IPS DF 6.9 (cell line): ENCODE measurements around the gene CHST10.

Experiments
- DNase-seq: peaks from one replicate; pipeline ENCODE4 v3.0.0-alpha.2; 2013; ENCODE audit warnings: low read depth, low spot score
- H3K27ac ChIP-seq: one replicate; pipeline ENCODE4 v1.5.1; 2013; ENCODE audit warnings: low read length, control low read depth
- H3K27me3 ChIP-seq: 2 replicates; pipeline ENCODE4 v1.6.1; 2013; ENCODE audit warnings: mild to moderate bottlenecking, low read length; ENCODE audit not compliant: control insufficient read depth, insufficient read depth
- H3K36me3 ChIP-seq: 2 replicates; pipeline ENCODE4 v1.6.1; 2013; ENCODE audit warnings: low read length; ENCODE audit not compliant: control insufficient read depth, insufficient read depth
- H3K4me1 ChIP-seq: 2 replicates; pipeline ENCODE4 v1.6.1; 2013; ENCODE audit warnings: low read length; ENCODE audit not compliant: control insufficient read depth, insufficient read depth
- H3K4me3 ChIP-seq: 2 replicates; pipeline ENCODE4 v1.5.1; 2013; ENCODE audit warnings: mild to moderate bottlenecking, low read length
- H3K9me3 ChIP-seq: 2 replicates; pipeline ENCODE4 v1.6.1; 2013; ENCODE audit warnings: low read length, inconsistent platforms; ENCODE audit not compliant: control insufficient read depth, insufficient read depth
- WGBS: extraction: QIAGEN DNeasy Blood & Tissue Kit; methylation state at CpG from one replicate; pipeline ENCODE4 v1.1.7; 2013; ENCODE audit warnings: mixed read lengths, missing lambda C conversion rate; ENCODE audit not compliant: insufficient read length, insufficient coverage; 5-methylcytosine and 5-hydroxymethylcytosine counted together

Gene CHST10

DNA sequence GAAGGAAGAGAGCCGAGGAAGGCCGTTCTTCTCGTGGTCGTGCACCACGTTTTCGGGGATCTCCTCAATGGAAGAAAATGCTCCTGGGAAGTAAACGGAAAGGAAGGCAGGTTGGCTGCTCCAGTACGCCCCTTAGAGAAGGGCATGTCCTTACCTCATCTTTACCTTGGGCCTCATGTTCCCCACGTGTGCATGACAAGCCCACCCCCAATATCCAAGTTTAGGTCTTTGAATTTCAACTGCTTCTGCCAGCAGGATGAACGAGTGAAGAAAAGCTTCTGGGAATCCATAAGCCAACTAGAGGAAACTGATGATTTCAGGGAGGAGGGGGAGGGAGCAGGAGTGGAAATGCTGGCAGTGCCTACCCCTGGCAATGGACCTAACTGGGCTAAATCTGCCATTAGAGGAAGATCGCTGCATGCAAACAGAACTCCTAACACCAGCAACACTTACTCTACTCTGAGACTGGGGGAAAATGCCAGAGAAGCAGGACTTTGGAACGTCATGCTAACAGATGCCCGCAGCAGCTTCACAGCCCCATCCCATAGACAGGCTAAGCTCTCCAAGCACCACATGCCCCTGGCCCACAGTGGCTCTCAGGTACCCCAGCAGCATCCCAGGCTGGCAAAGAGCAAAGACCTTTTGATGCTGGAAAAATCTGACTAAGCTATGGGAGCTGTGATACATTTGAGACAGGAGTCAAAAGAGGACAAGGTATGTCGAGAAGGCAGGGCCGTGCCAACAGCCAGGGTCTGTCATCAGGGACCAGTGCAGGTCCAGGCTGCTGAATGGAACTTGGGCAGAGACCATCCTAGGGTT is 21.7 kb downstream of the CHST10 start:
- Histone ChIP-seq H3K4me1 (no peaks in the 10 kb centered on the region), H3K27ac (no peak overlapping the region), H3K27me3 (no peaks in the 10 kb centered on the region), H3K9me3 (no peaks in the 10 kb centered on the region), H3K4me3 (no peak overlapping the region), H3K36me3 (peaks cover 27% of the 10 kb centered on the region)
- no CpG with 5 or more reads among the region's 15 CpGs for WGBS
- DNase-seq: no peak

DNA sequence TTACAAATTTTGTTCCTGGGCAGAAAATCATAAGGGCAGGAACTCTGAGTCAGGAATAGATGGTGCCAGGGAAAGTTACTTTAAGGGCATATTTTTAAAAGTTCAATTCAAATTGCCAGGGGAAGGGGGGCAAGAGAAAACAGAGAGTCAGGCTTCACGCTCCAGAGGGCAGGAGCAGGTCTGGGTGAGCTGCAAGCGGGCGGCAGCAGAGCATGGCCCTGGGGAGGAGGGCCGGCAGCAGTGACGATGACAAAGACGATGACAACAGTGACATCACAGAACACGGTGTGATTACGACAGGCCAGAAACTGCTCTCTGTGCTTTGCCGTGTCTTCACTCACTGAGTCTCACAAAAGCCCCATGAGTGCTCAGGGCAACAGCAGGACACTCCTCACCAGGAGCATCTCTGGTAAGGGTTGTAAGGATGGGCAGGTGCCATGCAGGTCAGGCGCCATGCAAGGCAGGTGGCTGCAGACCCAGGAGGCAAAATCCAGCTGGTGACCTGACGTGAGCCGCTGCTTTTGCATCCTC is 23.3 kb downstream of the CHST10 start:
- no peaks in the 10 kb centered on the region for H3K4me1 ChIP-seq
- no peak for DNase-seq
- no peaks in the 10 kb centered on the region for H3K9me3 ChIP-seq
- H3K27ac ChIP-seq: no peak overlapping the region
- no CpG with 5 or more reads among the region's 12 CpGs for WGBS
- peaks cover 27% of the 10 kb centered on the region for H3K36me3 ChIP-seq
- no peak overlapping the region for H3K4me3 ChIP-seq
- no peaks in the 10 kb centered on the region for H3K27me3 ChIP-seq

DNA sequence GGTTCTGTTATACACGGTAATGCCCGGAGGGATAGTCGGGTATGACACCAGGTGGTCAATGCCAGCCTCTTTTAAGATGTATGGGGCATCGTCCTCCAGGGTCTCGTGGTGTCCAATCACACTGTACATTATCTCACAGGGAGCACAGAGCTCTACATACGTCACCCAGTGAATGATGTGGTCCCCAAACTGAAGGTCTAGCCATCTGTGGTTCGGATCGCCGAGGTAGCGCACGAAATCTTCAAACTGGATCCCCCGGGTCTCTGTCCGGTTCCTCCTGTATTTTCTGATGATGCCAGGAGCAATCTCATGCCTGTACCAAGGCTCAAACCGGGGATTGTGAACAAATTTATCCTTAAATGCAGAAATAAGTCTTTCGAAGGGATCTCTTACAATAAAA is 24.1 kb downstream of the CHST10 start:
- WGBS: no CpG with 5 or more reads among the region's 15 CpGs
- Histone ChIP-seq H3K27ac (no peak overlapping the region), H3K36me3 (peaks cover 27% of the 10 kb centered on the region), H3K4me3 (no peak overlapping the region), H3K4me1 (no peaks in the 10 kb centered on the region), H3K27me3 (no peaks in the 10 kb centered on the region), H3K9me3 (no peaks in the 10 kb centered on the region)
- no peak for DNase-seq

DNA sequence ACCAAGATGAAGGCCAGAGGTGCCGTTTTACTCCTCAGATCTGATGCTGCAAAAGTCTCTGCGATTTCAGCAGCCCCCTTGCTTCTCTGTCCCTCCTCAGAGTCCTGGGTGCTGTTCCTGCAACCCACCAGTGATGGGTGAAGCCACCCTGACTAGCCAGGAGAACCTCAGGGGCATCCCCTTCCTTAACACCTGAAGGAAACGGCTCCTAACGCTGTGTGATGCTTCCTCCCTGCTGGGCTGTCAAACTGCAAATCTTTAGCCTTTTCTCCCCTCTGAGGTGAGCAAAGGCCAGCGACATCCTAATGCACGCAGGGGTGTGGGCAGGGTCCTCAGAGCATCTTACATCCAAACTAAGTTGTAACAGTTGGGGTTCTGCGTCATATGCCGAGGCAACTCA is 24.8 kb downstream of the CHST10 start:
- WGBS: no CpG with 5 or more reads among the region's 8 CpGs
- DNase-seq: no peak
- H3K9me3 ChIP-seq: no peaks in the 10 kb centered on the region
- peaks cover 27% of the 10 kb centered on the region for H3K36me3 ChIP-seq
- no peaks in the 10 kb centered on the region for H3K4me1 ChIP-seq
- no peak overlapping the region for H3K4me3 ChIP-seq
- H3K27me3 ChIP-seq: no peaks in the 10 kb centered on the region
- no peak overlapping the region for H3K27ac ChIP-seq

DNA sequence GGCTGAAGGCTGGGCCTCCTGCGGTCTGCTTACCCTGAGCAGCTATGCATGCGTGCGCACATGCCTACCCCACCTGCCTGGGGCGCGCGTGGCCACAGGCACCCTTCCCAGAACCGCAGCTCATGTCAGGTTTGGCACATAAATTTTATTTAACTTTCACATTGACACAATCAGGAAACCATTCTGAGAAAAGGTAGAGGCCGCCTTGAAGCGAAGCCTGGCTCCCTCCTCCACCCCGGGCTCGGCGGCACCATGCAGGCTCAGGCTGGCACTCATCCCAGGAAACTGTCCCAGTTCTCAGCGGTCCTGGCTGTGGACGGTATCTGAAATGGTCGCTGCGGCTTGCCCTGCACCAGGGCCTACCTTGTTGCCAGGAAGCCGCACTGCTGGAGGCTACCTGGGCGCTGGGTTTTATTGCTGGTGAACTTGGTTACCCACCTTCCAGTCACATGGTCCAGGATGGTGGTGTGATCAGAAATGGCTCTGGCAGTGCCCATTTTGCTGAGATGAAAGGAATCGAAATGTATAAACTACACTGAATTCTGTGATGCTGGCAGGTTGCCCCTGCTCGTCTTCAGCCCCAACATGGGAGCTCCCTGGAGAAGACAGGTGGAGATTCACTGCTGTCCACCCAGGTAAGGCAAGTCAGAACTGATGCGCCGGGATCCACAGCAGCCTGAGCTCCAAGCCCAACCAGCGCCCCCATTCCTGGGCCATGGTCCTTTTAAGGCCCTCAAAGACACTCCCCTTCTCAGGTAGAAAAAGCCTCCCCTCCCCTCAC is 25.5 kb downstream of the CHST10 start:
- no peaks in the 10 kb centered on the region for H3K27me3 ChIP-seq
- H3K27ac ChIP-seq: no peak overlapping the region
- peaks cover 25% of the 10 kb centered on the region for H3K36me3 ChIP-seq
- no peaks in the 10 kb centered on the region for H3K9me3 ChIP-seq
- no peak for DNase-seq
- H3K4me1 ChIP-seq: no peaks in the 10 kb centered on the region
- no peak overlapping the region; the same call in 1 of the 2 replicates for H3K4me3 ChIP-seq
- WGBS: no CpG with 5 or more reads among the region's 23 CpGs

DNA sequence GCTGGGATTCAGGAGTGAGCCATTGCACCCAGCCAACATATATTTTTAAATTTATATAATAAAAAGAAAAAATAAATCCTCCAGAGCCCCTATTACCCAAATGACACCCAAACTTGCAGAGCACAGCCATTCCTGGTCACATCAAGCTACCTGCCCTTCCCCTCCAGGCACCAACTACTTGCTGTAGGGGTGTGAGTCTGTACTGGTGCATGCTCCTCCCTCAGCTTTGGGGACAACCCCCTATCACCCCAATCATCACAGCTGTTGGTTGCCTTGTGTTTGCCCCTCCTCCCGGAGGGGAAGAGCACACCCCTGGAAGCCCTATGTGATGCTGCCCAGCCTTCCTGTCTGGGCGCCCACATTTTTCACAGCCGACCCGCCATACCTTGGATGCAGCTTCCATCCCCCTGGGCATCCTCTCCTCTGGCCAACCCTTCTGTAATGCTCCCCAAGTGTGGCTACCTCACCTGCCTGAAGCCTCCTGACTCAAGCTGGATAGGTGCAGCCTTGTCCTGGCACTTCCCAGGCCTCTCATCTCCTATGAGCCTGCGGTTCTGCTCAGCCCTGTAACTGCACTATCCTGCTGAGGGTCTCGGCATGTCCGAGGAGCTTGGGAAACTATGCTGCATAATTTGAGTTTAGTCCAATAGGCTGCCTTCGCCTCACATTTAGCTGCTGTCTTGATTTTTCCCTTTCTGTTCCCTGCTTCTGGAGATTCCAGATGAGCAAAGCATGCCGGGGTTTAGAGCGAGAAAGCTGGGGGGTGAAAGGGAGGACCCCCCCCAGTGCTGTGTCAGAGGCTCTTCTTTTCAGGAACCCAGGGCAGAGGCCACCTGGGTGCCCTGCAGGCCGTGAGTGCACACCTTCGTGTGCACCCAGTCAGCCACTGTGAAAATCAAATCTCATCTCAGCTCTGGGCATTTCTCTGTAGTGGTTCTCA is 27.2 kb downstream of the CHST10 start:
- no peaks in the 10 kb centered on the region for H3K27me3 ChIP-seq
- no peak for DNase-seq
- H3K27ac ChIP-seq: no peak overlapping the region
- no CpG with 5 or more reads among the region's 12 CpGs for WGBS
- peaks cover 22% of the 10 kb centered on the region for H3K36me3 ChIP-seq
- no peaks in the 10 kb centered on the region for H3K4me1 ChIP-seq
- H3K9me3 ChIP-seq: no peaks in the 10 kb centered on the region
- H3K4me3 ChIP-seq: no peak overlapping the region

DNA sequence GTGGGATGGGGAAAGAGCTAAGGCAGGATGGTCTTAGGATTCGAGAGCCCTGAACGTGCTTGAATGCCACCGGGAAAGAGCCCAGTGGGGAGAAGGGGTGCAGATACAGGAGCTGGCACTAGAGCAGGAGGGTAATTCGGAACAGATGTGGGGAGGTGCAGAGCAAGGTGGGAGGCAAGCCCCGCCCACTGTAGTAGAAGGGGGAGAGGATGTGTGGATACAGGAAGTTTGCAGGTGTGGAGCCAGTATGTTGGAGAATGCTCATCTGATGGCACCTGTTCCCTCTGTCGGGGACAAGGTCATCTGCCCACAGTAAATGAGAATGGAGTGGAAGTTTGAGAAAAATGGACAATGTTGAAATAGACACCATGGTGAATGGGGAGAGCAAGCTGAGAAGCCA is 28.8 kb downstream of the CHST10 start:
- H3K27me3 ChIP-seq: no peaks in the 10 kb centered on the region
- peaks cover 18% of the 10 kb centered on the region for H3K36me3 ChIP-seq
- no peak overlapping the region for H3K4me3 ChIP-seq
- H3K27ac ChIP-seq: no peak overlapping the region
- WGBS: no CpG with 5 or more reads among the region's 6 CpGs
- no peaks in the 10 kb centered on the region for H3K4me1 ChIP-seq
- no peaks in the 10 kb centered on the region for H3K9me3 ChIP-seq
- DNase-seq: no peak

DNA sequence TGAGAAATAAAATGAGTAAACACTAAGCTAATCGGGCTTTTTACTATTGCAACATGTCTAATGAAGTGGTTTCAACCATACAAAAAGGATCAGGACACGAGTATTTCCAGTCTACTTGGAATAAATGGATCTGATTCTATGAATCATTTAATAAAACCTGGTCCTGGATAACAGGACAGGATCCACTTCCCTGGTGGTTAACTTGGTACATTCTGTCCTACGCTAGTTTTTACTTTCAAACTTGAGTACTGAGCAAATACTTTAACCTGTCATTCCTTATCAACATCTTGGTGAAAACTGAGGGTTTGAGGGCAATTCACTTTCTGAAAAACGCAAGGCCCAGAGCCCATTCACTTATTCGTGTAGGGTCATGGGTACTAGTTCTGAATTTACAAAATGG is 33.5 kb downstream of the CHST10 start:
- H3K27ac ChIP-seq: no peak overlapping the region
- no peaks in the 10 kb centered on the region for H3K36me3 ChIP-seq
- H3K27me3 ChIP-seq: no peaks in the 10 kb centered on the region
- H3K4me3 ChIP-seq: no peak overlapping the region
- no peak for DNase-seq
- H3K9me3 ChIP-seq: no peaks in the 10 kb centered on the region
- H3K4me1 ChIP-seq: no peaks in the 10 kb centered on the region
- no CpG with 5 or more reads among the region's 5 CpGs for WGBS

DNA sequence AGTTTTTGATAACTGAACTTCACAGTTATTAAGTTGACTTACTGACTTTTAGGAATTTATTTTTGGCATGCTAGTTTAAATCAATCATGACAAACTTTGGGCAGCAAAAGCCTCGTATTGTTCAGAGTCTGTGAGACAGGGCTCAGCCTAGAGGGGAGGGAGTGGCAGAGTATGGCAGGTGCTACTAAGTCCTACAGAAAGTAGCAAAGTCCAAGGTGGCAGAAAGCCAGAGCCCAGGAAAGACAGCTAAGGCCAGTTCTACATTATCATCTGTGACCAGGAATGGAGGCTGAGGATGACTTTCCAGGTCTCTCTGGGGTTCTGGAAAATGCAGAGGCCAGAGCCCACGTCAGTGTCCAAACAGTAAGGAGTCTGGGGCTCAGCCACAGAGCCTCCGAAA is 34.2 kb downstream of the CHST10 start:
- no CpG with 5 or more reads among the region's 3 CpGs for WGBS
- no peak for DNase-seq

DNA sequence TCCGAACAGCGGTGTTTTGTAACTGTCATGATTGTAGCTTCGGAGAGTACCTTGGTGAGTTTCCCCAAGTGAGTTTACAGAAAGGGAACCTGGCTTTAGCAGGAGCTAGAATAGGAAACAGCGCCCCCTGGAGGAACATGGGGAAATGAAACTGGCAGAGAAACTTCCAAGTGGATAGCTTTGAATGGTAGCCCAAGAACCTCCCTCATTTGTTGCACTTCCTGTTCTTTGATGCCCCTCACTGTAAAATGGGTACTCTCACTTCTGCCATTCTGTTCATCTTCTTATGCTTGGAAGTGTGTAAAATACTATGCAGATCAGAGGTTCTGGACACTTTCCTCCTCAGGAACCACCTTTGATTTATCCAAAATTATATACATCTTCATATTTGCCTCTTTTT is 36.2 kb downstream of the CHST10 start:
- Histone ChIP-seq H3K4me3 (no peak overlapping the region), H3K36me3 (no peaks in the 10 kb centered on the region)
- peak; percentile 79 for DNase-seq

More for the DNA sequence above, 34.2 kb downstream of the CHST10 start:
- H3K4me3 ChIP-seq: no peak overlapping the region
- no peaks in the 10 kb centered on the region for H3K9me3 ChIP-seq
- H3K36me3 ChIP-seq: no peaks in the 10 kb centered on the region
- H3K27ac ChIP-seq: no peak overlapping the region
- no peaks in the 10 kb centered on the region for H3K4me1 ChIP-seq
- H3K27me3 ChIP-seq: no peaks in the 10 kb centered on the region

More for the DNA sequence above, 36.2 kb downstream of the CHST10 start:
- no peaks in the 10 kb centered on the region for H3K27me3 ChIP-seq
- no CpG with 5 or more reads among the region's 4 CpGs for WGBS
- no peaks in the 10 kb centered on the region for H3K9me3 ChIP-seq
- no peaks in the 10 kb centered on the region for H3K4me1 ChIP-seq
- H3K27ac ChIP-seq: no peak overlapping the region
